Right lobe of liver (tissue), 6 donors: Measurements from ENCODE around the gene TMPRSS11E. TPM values are rescaled to one million over a fixed set of nuclear protein-coding genes. Genes with fewer than 3 reads are reported as not detected.

Source experiments
- ATAC-seq, 4 donors: fragments of 200-7000 bp; cut with Tn5 transposase; one replicate each; pipeline ENCODE4 v1.9.1; 2020; ENCODE audit warnings: mild to moderate bottlenecking in 4 of 4, moderate library complexity in 4 of 4
- DNase-seq, 3 donors: peaks; one replicate each; pipeline ENCODE4 v3.0.0-alpha.2; 2020
- H3K27ac ChIP-seq, 3 donors: fragments of 200-600 bp; one replicate each; pipeline ENCODE4 v1.8.0; 2022
- H3K27me3 ChIP-seq, 2 donors: fragments of 200-600 bp; one replicate each; pipeline ENCODE4 v1.8.0; 2022
- H3K36me3 ChIP-seq, 4 donors: fragments of 200-600 bp; sonication (generic) in 1 of 4; one replicate each; pipeline versions ENCODE4 v1.5.1 to v1.8.0; 2017 to 2022; ENCODE audit warnings: control low read depth in 1 of 4
- H3K4me1 ChIP-seq, 4 donors: fragments of 200-600 bp; sonication (generic) in 1 of 4; one replicate each; pipeline versions ENCODE4 v1.5.1 to v1.8.0; 2017 to 2022; ENCODE audit warnings: control low read depth in 1 of 4
- H3K4me3 ChIP-seq, 3 donors: fragments of 200-600 bp; one replicate each; pipeline ENCODE4 v1.8.0; 2022
- H3K9me3 ChIP-seq, 4 donors: fragments of 200-600 bp; sonication (generic) in 1 of 4; one replicate each; pipeline versions ENCODE4 v1.5.1 to v1.8.0; 2017 to 2022; ENCODE audit warnings: control low read depth in 1 of 4
- CTCF ChIP-seq, 4 donors: fragments of 200-600 bp in 3 of 4; fragments of 450-650 bp in 1 of 4; IDR thresholded peaks; one replicate each; pipeline versions ENCODE4 v1.5.1 to v1.8.0; 2016 to 2022; ENCODE audit warnings: antibody characterized with exemption in 4 of 4, mild to moderate bottlenecking in 2 of 4
- POLR2A ChIP-seq: fragments of 450-650 bp; IDR thresholded peaks from one replicate; pipeline ENCODE4 v1.6.1; 2017; ENCODE audit warnings: antibody characterized with exemption, mild to moderate bottlenecking
- WGBS: methylation state at CpG from one replicate; pipeline ENCODE4 v1.1.6; 2018; ENCODE audit warnings: low coverage, low lambda C conversion rate; ENCODE audit not compliant: insufficient coverage; ENCODE audit errors: missing lambda C conversion rate; 5-methylcytosine and 5-hydroxymethylcytosine counted together
- intact Hi-C, 2 donors: fragments of 100-400 bp; cut with DNase I; formaldehyde crosslinking; loops; one replicate each; pipeline versions ENCODE4 v1.11.2 to v1.14.1; 2022
- total RNA-seq, 6 experiments: library from RNA; depleted of rRNA in 2 of 6; stranded (reverse); fragments of >200 nt in 2 of 6; fragmentation: NEBNext Ultra II Directional in 3 of 6; extraction: Animal tissue kit (Norgen Biotek cat#: 25700) in 3 of 6; gene quantifications; one replicate each; pipeline versions ENCODE4 v1.1.0 to v1.2.4, GENCODE V29; 2016 to 2023
- donor health status: DM: no; HTN: yes; CAD: no.
- donor health status: DM: no; HTN: no; CAD: no.
- donor health status: DM: no; HTN: no; CAD: no.
- donor health status: DM: no; HTN: yes; CAD: no.
- donor health status: DM: no; HTN: yes; CAD: no.

TMPRSS11E gene
- total RNA-seq, 6 experiments from 2014 or later = not detected

DNA sequence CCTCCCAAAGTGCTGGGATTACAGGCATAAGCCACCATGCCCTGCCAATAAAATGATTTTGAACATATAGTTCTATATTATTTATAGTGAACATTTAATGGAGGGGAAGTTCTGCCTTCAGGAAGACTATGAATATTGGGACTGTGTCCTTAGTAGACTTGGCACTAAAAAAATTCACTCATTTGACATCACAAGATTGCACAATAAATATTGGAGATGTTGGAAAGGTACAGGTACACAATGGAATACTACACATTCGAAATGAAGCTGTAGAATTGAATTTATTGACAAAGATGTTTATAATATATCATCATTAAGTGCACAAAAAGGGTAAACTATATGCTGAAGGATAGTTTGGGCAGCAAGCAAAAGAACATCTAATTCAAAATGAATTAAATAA is 13.0 kb upstream of the TMPRSS11E start:
- Histone ChIP-seq H3K4me3 (no peak overlapping the region), H3K9me3 (no peaks in the 10 kb centered on the region), H3K4me1 (no peaks in the 10 kb centered on the region), H3K36me3 (no peaks in the 10 kb centered on the region), H3K27me3 (no peaks in the 10 kb centered on the region), H3K27ac (no peak overlapping the region)
- intact Hi-C loops = no loop called here
- no peak for DNase-seq
- no peak for TF ChIP-seq POLR2A
- TF ChIP-seq CTCF (IDR thresholded peaks at IDR 0.05) = no peak
- no peak for ATAC-seq
- 53% methylated on average over 1 of the region's 1 CpG for WGBS

DNA sequence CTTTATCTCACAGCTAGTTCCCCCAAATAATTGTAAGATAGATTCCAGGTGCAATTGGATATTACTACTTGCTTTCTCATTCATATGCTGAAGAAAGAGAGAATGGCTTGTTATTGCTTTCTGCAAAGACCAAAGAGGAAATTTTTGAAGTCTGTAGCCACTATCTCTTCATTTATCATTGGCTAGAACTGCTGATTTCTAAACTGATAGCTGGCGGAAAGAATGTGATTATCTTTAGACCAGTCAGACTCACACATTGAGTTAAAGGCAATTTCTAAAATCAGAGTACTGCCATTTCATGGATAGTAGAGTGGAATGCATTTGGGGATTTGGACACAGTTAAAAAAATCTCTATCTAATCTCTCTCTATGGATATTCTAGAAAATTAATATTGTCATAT is 12.4 kb upstream of the TMPRSS11E start:
- intact Hi-C loops = no loop called here
- no peaks in the 10 kb centered on the region for H3K9me3 ChIP-seq
- no peak for DNase-seq
- no peak overlapping the region for H3K4me3 ChIP-seq
- H3K27ac ChIP-seq = no peak overlapping the region
- TF ChIP-seq POLR2A (no peak), CTCF (IDR thresholded peaks at IDR 0.05) (no peak)
- ATAC-seq = no peak
- no peaks in the 10 kb centered on the region for H3K36me3 ChIP-seq
- no peaks in the 10 kb centered on the region for H3K27me3 ChIP-seq
- H3K4me1 ChIP-seq = no peaks in the 10 kb centered on the region
- WGBS = 63% methylated on average over 1 of the region's 1 CpG

GRCh38 chr4:68445111-68445510 is 2.2 kb upstream of the TMPRSS11E start:
- no peaks in the 10 kb centered on the region for H3K4me1 ChIP-seq

DNA sequence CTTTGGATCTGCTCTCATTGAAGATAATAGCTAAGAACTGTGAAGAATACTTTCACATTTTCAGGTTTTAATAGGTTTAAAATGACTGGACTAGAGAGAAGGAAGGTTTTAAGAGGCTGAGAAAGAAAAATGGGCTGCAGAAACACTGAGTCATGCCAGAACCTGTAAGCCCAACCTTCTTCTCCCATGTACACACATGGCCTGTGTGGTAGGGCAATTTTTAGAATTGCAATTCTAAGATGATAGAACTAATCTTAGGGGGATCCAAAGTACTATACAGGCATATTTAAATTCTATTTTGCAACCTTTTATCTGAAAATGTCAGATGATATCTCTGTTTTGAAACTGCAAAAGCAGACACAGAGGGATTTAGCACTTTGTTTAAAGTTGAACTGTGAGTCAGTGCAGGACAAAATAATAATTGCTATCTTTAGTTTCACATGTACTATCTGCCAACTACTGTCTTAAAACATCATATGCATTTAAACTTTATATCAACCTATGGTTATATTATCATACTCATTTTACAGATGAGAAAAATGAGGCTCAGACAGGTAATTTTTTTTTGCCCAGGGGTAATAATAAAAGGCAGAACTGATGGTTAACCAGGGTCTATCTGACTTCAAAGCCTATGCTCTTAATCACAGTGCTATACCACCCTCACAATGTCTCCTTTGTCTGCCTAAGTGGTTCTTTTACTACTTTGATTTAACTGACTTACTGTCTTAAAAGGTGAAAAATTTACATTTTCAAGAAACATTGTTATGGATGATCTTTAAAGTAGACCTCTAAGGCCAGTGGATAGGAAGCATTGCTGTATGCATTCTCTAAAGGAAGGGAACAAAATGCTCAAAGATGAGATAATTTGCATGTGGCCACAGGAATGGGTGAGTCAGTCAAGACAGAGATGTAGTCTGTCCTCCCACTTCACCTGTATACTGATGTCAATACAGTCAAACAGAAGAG is 4.3 kb downstream of the TMPRSS11E start:
- intact Hi-C loops = no loop called here
- Histone ChIP-seq H3K4me3 (no peak overlapping the region), H3K27me3 (no peaks in the 10 kb centered on the region), H3K9me3 (no peaks in the 10 kb centered on the region), H3K27ac (no peak overlapping the region), H3K36me3 (no peaks in the 10 kb centered on the region), H3K4me1 (no peaks in the 10 kb centered on the region)
- ATAC-seq (no peak), DNase-seq (no peak)
- no peak for TF ChIP-seq POLR2A
- no peak for TF ChIP-seq CTCF (IDR thresholded peaks at IDR 0.05)

More at GRCh38 chr4:68445111-68445510, 2.2 kb upstream of the TMPRSS11E start:
- Histone ChIP-seq H3K27ac (no peak overlapping the region), H3K9me3 (no peaks in the 10 kb centered on the region), H3K4me3 (no peak overlapping the region), H3K36me3 (no peaks in the 10 kb centered on the region), H3K27me3 (no peaks in the 10 kb centered on the region)
- DNase-seq = no peak
- ATAC-seq = no peak
- TF ChIP-seq CTCF (IDR thresholded peaks at IDR 0.05) (no peak), POLR2A (no peak)
- intact Hi-C loops = no loop called here
